SK-N-SH (cell line): ENCODE results near the gene CSNK1G2. TPM values are rescaled to one million over a fixed set of nuclear protein-coding genes. Genes with fewer than 3 reads are reported as not detected.

ENCODE experiments used
- CTCF ChIA-PET: fragments of 300-600, 350-600 bp; formaldehyde crosslinking; extraction: SDS; loops from one replicate; lab custom pipeline; 2021; lab: Yijun Ruan, JAX
- POLR2A ChIA-PET: fragments of 350-600 bp; sonication (Branson Sonifier 250); formaldehyde crosslinking; extraction: SDS; loops from one replicate; lab custom pipeline; 2020; ENCODE audit warnings: antibody characterized with exemption, inconsistent platforms; lab: Yijun Ruan, JAX
- DNase-seq: peaks from one replicate; pipeline ENCODE4 v3.0.0; 2012
- H2AFZ ChIP-seq: fragments of 200-600 bp; sonication (generic); 2 replicates; pipeline ENCODE4 v1.8.1; 2016; ENCODE audit warnings: antibody characterized with exemption, mild to moderate bottlenecking, low read depth
- H3F3A ChIP-seq: fragments of 200-600 bp; sonication (generic); replicated peaks from 2 replicates; pipeline ENCODE3; 2016; ENCODE audit warnings: antibody characterized with exemption, mild to moderate bottlenecking; ENCODE audit not compliant: insufficient read depth
- H3K27ac ChIP-seq, 2 experiments: fragments of 200-500 bp in 1 of 2; fragments of 200-600 bp in 1 of 2; sonication (Bioruptor generic) in 1 of 2; sonication (generic), shearing (Covaris generic) in 1 of 2; 2 replicates each; pipeline versions ENCODE4 v1.5.1 to v1.6.1; 2014 to 2016; ENCODE audit warnings: low read depth in 2 of 2, inconsistent platforms in 1 of 2, low read length in 1 of 2, mild to moderate bottlenecking in 1 of 2, mixed read lengths in 1 of 2
- H3K27me3 ChIP-seq: fragments of 200-600 bp; sonication (generic), shearing (Covaris generic); 2 replicates; pipeline ENCODE4 v1.6.1; 2016; ENCODE audit warnings: mixed run types; ENCODE audit not compliant: insufficient read depth
- H3K36me3 ChIP-seq, 2 experiments: fragments of 200-500 bp in 1 of 2; fragments of 200-600 bp in 1 of 2; sonication (Bioruptor generic) in 1 of 2; sonication (generic) in 1 of 2; replicated peaks in 1 of 2; 2 replicates each; pipeline versions ENCODE3 to v1.5.1; 2014 to 2016; ENCODE audit warnings: low read length in 1 of 2, mild to moderate bottlenecking in 1 of 2; ENCODE audit not compliant: insufficient read depth in 2 of 2, control insufficient read depth in 1 of 2
- H3K4me1 ChIP-seq, 2 experiments: fragments of 200-500 bp in 1 of 2; fragments of 200-600 bp in 1 of 2; sonication (Bioruptor generic) in 1 of 2; sonication (generic), shearing (Covaris generic) in 1 of 2; 2 replicates each; pipeline versions ENCODE4 v1.5.1 to v1.6.1; 2014 to 2016; ENCODE audit warnings: low read depth in 1 of 2, low read length in 1 of 2, mixed run types in 1 of 2; ENCODE audit not compliant: insufficient read depth in 2 of 2, control insufficient read depth in 1 of 2
- H3K4me2 ChIP-seq: fragments of 200-600 bp; sonication (generic), shearing (Covaris generic); 2 replicates; pipeline ENCODE4 v1.6.1; 2017; ENCODE audit warnings: mixed run types
- H3K4me3 ChIP-seq, 2 experiments: fragments of 200-500 bp in 1 of 2; fragments of 200-600 bp in 1 of 2; sonication (Bioruptor generic) in 1 of 2; sonication (generic), shearing (Covaris generic) in 1 of 2; 2 replicates each; pipeline versions ENCODE4 v1.5.1 to v1.8.1; 2014 to 2016; ENCODE audit warnings: low read depth in 2 of 2, inconsistent platforms in 1 of 2, low read length in 1 of 2, mild to moderate bottlenecking in 1 of 2, mixed read lengths in 1 of 2, moderate library complexity in 1 of 2
- H3K79me2 ChIP-seq: fragments of 200-600 bp; sonication (generic); 2 replicates; pipeline ENCODE4 v1.8.1; 2017; ENCODE audit warnings: mild to moderate bottlenecking; ENCODE audit not compliant: insufficient read depth
- H3K9ac ChIP-seq: fragments of 200-600 bp; sonication (generic); 2 replicates; pipeline ENCODE4 v1.6.1; 2017; ENCODE audit warnings: mixed run types
- H3K9me2 ChIP-seq: fragments of 200-600 bp; sonication (generic); 2 replicates; pipeline ENCODE4 v1.6.1; 2017; ENCODE audit warnings: mixed run types
- H3K9me3 ChIP-seq: fragments of 200-600 bp; sonication (generic); 2 replicates; pipeline ENCODE4 v1.6.1; 2017; ENCODE audit warnings: mixed run types, mild to moderate bottlenecking, moderate library complexity
- H4K20me1 ChIP-seq: fragments of 200-600 bp; sonication (generic); 2 replicates; pipeline ENCODE4 v1.6.1; 2017; ENCODE audit warnings: mild to moderate bottlenecking, mixed run types; ENCODE audit not compliant: insufficient read depth
- ELF1 ChIP-seq: IDR thresholded peaks from 2 replicates; pipeline ENCODE4 v1.4.0; 2012
- EZH2phosphoT487 ChIP-seq: fragments of 200-600 bp; sonication (generic); IDR thresholded peaks from 2 replicates; pipeline ENCODE4 v1.6.1; 2017; ENCODE audit warnings: low read depth, mixed run types, mild to moderate bottlenecking, antibody characterized with exemption, moderate library complexity, borderline replicate concordance
- FOSL2 ChIP-seq: IDR thresholded peaks from 2 replicates; pipeline ENCODE4 v1.4.0; 2012; ENCODE audit warnings: low read depth, mild to moderate bottlenecking, moderate library complexity, borderline replicate concordance
- FOXJ3 ChIP-seq: sonication (generic); formaldehyde crosslinking; IDR thresholded peaks from 2 replicates; pipeline ENCODE4 v1.5.1; 2020; ENCODE audit warnings: mild to moderate bottlenecking, missing genetic modification reagents
- GATA2 ChIP-seq: sonication (generic); formaldehyde crosslinking; IDR thresholded peaks from 2 replicates; pipeline ENCODE4 v1.5.0; 2020; ENCODE audit warnings: mild to moderate bottlenecking, missing genetic modification reagents
- MEF2A ChIP-seq: IDR thresholded peaks from 2 replicates; pipeline ENCODE4 v1.4.0; 2012; ENCODE audit warnings: low read depth, borderline replicate concordance
- MXI1 ChIP-seq: IDR thresholded peaks from 2 replicates; pipeline ENCODE4 v1.6.1; 2012; ENCODE audit warnings: mild to moderate bottlenecking, low read depth, low read length, improper control_type of control experiment
- NFIC ChIP-seq: IDR thresholded peaks from 2 replicates; pipeline ENCODE4 v1.4.0; 2012; ENCODE audit warnings: borderline replicate concordance
- RAD21 ChIP-seq: IDR thresholded peaks from 2 replicates; pipeline ENCODE4 v1.6.1; 2012; ENCODE audit warnings: mild to moderate bottlenecking, low read length
- RCOR1 ChIP-seq: fragments of 150-350 bp; IDR thresholded peaks from 2 replicates; pipeline ENCODE4 v1.6.1; 2017; ENCODE audit warnings: antibody characterized with exemption, low read length
- RFX5 ChIP-seq: IDR thresholded peaks from 2 replicates; pipeline ENCODE4 v1.6.1; 2012; ENCODE audit warnings: mild to moderate bottlenecking, improper control_type of control experiment, low read length
- RXRA ChIP-seq: IDR thresholded peaks from 2 replicates; pipeline ENCODE4 v1.4.0; 2012; ENCODE audit warnings: low read depth, mild to moderate bottlenecking, borderline replicate concordance
- SMC3 ChIP-seq: IDR thresholded peaks from 2 replicates; pipeline ENCODE4 v1.6.1; 2012; ENCODE audit warnings: low read depth, low read length, improper control_type of control experiment
- USF1 ChIP-seq: IDR thresholded peaks from 2 replicates; pipeline ENCODE4 v1.4.0; 2012; ENCODE audit warnings: low read depth, borderline replicate concordance
- YY1 ChIP-seq: IDR thresholded peaks from 2 replicates; pipeline ENCODE4 v1.4.0; 2012; ENCODE audit warnings: low read depth, mild to moderate bottlenecking
- WGBS: methylation state at CpG from one replicate; pipeline ENCODE4 v1.1.6; 2017; ENCODE audit warnings: low lambda C conversion rate; 5-methylcytosine and 5-hydroxymethylcytosine counted together
- polyA plus RNA-seq, 3 experiments: library from polyadenylated mRNA; depleted of rRNA; stranded (reverse); fragments of >200 nt; gene quantifications; 2 replicates each; pipeline ENCODE4 v1.2.3, GENCODE V29; 2012
- TF ChIP-seq, protein P1 (sequence below): IDR thresholded peaks from 2 replicates; pipeline ENCODE4 v1.4.0; 2012; ENCODE audit warnings: low read depth, borderline replicate concordance
- TF ChIP-seq, protein P2 (sequence below): IDR thresholded peaks from 2 replicates; pipeline ENCODE4; 2012
- TF ChIP-seq, protein P3 (sequence below): fragments of 150-350 bp; IDR thresholded peaks from 2 replicates; pipeline ENCODE4 v1.6.1; 2016; ENCODE audit warnings: mild to moderate bottlenecking, low read depth, low read length
- TF ChIP-seq, protein P4 (sequence below): IDR thresholded peaks from 2 replicates; pipeline ENCODE4 v1.6.1; 2012; ENCODE audit warnings: mild to moderate bottlenecking, low read depth, low read length, moderate library complexity

CSNK1G2 gene
- polyA plus RNA-seq, 1 of the 3 experiments (the other 2 are of a cell fraction) = 79.4 TPM

DNA sequence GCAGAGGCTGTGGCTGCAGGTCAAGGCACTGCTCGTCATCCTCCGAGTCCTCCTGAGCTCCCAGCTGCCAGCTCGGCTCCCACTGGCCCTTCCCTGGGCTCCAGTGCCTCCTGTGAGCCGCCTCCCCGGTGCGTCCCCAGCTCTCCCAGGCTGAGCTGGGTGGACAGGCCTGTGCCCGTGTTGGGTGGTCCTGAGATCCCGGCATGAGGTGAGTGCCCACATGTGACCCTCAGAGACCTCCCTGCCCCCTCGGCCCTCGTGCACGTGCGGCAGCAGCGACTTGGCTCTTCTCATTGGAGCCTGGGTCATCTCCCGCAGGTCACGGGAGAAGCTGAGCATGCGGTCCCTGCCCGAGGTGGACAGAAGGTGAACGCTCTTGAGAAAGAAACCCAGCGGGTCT, 20.3 kb upstream of the CSNK1G2 start:
- no peak overlapping the region for H3K27ac ChIP-seq
- H3K79me2 ChIP-seq = no peaks in the 10 kb centered on the region
- DNase-seq = no peak
- H3F3A ChIP-seq = no peaks in the 10 kb centered on the region
- no peak overlapping the region for H3K4me2 ChIP-seq
- no peak overlapping the region for H2AFZ ChIP-seq
- no peaks in the 10 kb centered on the region for H3K9me3 ChIP-seq
- H3K4me3 ChIP-seq = no peak overlapping the region
- 99% methylated on average over 12 of the region's 19 CpGs for WGBS
- ChIA-PET POLR2A (no interaction called here), CTCF (interaction anchor here (2.2 kb wide), 1 partner anchor 9 kb away, joined by 23 read pairs; no protein-coding TSS in a partner anchor)
- no peaks in the 10 kb centered on the region for H3K4me1 ChIP-seq
- TF ChIP-seq RAD21 = no peak
- no peak for TF ChIP-seq NFIC
- TF ChIP-seq GATA2 (CRISPR knock-in tag) = no peak
- no peak for TF ChIP-seq FOSL2
- no peak for TF ChIP-seq ELF1
- TF ChIP-seq, protein P1, sequence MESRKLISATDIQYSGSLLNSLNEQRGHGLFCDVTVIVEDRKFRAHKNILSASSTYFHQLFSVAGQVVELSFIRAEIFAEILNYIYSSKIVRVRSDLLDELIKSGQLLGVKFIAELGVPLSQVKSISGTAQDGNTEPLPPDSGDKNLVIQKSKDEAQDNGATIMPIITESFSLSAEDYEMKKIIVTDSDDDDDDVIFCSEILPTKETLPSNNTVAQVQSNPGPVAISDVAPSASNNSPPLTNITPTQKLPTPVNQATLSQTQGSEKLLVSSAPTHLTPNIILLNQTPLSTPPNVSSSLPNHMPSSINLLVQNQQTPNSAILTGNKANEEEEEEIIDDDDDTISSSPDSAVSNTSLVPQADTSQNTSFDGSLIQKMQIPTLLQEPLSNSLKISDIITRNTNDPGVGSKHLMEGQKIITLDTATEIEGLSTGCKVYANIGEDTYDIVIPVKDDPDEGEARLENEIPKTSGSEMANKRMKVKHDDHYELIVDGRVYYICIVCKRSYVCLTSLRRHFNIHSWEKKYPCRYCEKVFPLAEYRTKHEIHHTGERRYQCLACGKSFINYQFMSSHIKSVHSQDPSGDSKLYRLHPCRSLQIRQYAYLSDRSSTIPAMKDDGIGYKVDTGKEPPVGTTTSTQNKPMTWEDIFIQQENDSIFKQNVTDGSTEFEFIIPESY = no peak
- TF ChIP-seq, protein P2, sequence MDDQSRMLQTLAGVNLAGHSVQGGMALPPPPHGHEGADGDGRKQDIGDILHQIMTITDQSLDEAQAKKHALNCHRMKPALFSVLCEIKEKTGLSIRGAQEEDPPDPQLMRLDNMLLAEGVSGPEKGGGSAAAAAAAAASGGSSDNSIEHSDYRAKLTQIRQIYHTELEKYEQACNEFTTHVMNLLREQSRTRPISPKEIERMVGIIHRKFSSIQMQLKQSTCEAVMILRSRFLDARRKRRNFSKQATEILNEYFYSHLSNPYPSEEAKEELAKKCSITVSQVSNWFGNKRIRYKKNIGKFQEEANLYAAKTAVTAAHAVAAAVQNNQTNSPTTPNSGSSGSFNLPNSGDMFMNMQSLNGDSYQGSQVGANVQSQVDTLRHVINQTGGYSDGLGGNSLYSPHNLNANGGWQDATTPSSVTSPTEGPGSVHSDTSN = no peak
- no peak for TF ChIP-seq FOXJ3 (CRISPR knock-in tag)
- no peak for TF ChIP-seq EZH2phosphoT487
- no peak for TF ChIP-seq RCOR1
- TF ChIP-seq, protein P3, sequence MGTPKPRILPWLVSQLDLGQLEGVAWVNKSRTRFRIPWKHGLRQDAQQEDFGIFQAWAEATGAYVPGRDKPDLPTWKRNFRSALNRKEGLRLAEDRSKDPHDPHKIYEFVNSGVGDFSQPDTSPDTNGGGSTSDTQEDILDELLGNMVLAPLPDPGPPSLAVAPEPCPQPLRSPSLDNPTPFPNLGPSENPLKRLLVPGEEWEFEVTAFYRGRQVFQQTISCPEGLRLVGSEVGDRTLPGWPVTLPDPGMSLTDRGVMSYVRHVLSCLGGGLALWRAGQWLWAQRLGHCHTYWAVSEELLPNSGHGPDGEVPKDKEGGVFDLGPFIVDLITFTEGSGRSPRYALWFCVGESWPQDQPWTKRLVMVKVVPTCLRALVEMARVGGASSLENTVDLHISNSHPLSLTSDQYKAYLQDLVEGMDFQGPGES = no peak
- TF ChIP-seq USF1 = no peak
- no peak for TF ChIP-seq MXI1
- TF ChIP-seq, protein P4, sequence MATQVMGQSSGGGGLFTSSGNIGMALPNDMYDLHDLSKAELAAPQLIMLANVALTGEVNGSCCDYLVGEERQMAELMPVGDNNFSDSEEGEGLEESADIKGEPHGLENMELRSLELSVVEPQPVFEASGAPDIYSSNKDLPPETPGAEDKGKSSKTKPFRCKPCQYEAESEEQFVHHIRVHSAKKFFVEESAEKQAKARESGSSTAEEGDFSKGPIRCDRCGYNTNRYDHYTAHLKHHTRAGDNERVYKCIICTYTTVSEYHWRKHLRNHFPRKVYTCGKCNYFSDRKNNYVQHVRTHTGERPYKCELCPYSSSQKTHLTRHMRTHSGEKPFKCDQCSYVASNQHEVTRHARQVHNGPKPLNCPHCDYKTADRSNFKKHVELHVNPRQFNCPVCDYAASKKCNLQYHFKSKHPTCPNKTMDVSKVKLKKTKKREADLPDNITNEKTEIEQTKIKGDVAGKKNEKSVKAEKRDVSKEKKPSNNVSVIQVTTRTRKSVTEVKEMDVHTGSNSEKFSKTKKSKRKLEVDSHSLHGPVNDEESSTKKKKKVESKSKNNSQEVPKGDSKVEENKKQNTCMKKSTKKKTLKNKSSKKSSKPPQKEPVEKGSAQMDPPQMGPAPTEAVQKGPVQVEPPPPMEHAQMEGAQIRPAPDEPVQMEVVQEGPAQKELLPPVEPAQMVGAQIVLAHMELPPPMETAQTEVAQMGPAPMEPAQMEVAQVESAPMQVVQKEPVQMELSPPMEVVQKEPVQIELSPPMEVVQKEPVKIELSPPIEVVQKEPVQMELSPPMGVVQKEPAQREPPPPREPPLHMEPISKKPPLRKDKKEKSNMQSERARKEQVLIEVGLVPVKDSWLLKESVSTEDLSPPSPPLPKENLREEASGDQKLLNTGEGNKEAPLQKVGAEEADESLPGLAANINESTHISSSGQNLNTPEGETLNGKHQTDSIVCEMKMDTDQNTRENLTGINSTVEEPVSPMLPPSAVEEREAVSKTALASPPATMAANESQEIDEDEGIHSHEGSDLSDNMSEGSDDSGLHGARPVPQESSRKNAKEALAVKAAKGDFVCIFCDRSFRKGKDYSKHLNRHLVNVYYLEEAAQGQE = no peak
- TF ChIP-seq SMC3 = no peak
- TF ChIP-seq RXRA = no peak
- no peak for TF ChIP-seq MEF2A
- no peak for TF ChIP-seq RFX5
- TF ChIP-seq YY1 = no peak
- no peaks in the 10 kb centered on the region for H3K27me3 ChIP-seq
- H3K36me3 ChIP-seq = peaks cover 0 to 39% of the 10 kb centered on the region in 2 experiments
- H3K9me2 ChIP-seq = no peaks in the 10 kb centered on the region
- H4K20me1 ChIP-seq = no peaks in the 10 kb centered on the region
- no peak overlapping the region for H3K9ac ChIP-seq
